ENCODE data around the gene WWTR1.

The WWTR1 gene

DNA sequence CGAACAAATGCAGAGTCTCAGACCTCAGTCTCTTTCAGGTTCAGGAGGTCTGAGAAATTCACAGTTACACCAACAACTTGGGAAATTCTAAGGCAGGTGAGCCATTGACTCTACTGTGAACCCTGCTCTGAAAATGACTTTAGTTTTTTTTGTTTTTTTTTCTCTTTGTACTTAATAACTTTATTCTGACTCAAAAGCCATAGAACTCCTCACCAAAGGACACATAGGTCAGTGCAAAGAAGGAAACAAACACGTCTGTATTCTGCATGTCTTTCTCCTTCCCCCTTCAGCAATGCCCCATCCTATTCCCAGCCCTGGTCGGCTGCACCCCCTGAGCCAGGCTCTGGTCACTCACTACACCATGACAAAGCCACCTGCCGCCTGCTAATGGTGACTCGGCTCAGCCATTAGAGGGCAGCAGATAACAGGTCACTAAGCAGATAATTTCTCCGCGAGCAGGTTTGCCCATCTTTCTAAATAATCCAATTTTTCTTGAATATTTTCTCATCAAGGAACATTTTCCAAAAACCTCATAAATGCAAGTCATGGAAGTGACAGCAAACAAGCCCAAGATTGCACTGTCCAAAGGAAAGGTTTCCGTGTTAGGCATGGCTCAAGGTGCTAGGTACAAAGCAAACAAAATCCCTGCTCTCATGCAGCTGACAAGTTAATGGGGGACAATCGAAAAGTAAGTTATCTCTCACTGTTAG lies 145.6 kb downstream of the WWTR1 start:
- no peak overlapping the region for H3K4me3 ChIP-seq (replicated peaks; ENCODE audit: insufficient read depth, low read length)
- DNase-seq (ENCODE audit: low read depth in 1 of 2, low spot score in 1 of 2), result peak in 1 of 2 experiments; percentile 45
- TF ChIP-seq POLR2AphosphoS5 (IDR thresholded peaks at IDR 0.05; ENCODE audit: low read depth) (no peak), CTCF (IDR thresholded peaks at IDR 0.05; ENCODE audit: insufficient read depth, low read length) (no peak), REST (IDR thresholded peaks at IDR 0.05; ENCODE audit: insufficient replicate concordance, low read depth) (no peak), SPI1 (IDR thresholded peaks at IDR 0.05; ENCODE audit: borderline replicate concordance, low read depth) (no peak), GABPA (IDR thresholded peaks at IDR 0.05; ENCODE audit: low read depth) (no peak)

DNA sequence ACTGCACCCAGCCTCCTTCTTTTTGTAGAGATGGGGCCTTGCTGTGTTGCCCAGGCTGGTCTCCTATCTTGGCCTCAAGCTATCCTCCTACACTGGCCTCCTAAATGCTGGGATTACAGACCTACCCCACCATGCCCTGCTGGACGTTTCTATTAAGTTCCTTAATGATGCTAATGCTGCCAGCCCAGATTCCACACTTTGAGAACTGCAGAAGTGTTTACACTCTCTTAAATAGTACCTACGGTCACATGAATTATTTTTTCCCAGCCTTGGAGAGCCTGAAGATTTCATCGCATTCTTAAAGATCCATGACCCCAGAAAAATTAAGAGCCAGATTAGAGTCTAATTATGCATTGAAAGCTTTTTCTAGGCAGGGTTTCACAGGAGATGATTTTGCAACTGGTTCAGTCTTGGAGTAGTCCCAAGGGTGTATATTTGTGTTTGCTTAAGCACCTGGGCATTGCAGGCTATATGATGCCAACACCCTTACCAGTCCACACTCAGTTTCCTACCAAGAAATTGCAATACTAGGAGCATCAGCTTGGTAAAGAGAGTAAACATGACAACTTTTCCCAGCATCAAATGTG lies 146.7 kb downstream of the WWTR1 start:
- TF ChIP-seq POLR2AphosphoS5 (IDR thresholded peaks at IDR 0.05; ENCODE audit: low read depth), result no peak
- TF ChIP-seq CTCF (IDR thresholded peaks at IDR 0.05; ENCODE audit: insufficient read depth, low read length), result no peak
- no peak for TF ChIP-seq GABPA (IDR thresholded peaks at IDR 0.05; ENCODE audit: low read depth)
- TF ChIP-seq REST (IDR thresholded peaks at IDR 0.05; ENCODE audit: insufficient replicate concordance, low read depth), result no peak
- TF ChIP-seq SPI1 (IDR thresholded peaks at IDR 0.05; ENCODE audit: borderline replicate concordance, low read depth), result no peak
- DNase-seq (ENCODE audit: low read depth in 1 of 2, low spot score in 1 of 2), result no peak
- Histone ChIP-seq H3K4me3 (replicated peaks; ENCODE audit: insufficient read depth, low read length) (no peak overlapping the region), H3K27me3 (ENCODE audit: insufficient read depth, poor library complexity, severe bottlenecking) (no peaks in the 10 kb centered on the region), H3K27ac (replicated peaks) (no peak overlapping the region)

More for the DNA sequence above, 145.6 kb downstream of the WWTR1 start:
- Histone ChIP-seq H3K27ac (replicated peaks) (no peak overlapping the region), H3K27me3 (ENCODE audit: insufficient read depth, poor library complexity, severe bottlenecking) (no peaks in the 10 kb centered on the region)

DNA sequence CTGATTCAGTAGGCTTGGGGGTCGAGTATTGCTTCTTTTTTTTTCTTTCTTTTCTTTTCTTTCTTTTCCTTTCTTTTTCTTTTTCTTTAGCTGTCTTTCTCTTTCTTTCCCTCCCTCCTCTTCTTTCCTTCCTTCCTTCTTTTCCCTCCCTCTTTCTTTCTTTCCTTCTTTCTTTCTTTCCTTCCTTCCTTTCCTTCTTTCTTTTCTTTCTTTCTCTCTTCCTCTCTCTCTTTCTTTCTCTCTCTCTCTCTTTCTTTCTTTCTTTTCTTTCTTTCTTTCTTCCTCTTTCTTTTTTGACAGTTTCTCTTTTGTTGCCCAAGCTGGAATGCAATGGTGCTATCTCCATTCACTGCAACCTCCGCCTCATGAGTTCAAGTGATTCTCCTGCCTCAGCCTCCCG lies 147.3 kb downstream of the WWTR1 start:
- Histone ChIP-seq H3K27me3 (ENCODE audit: insufficient read depth, poor library complexity, severe bottlenecking) (no peaks in the 10 kb centered on the region), H3K27ac (replicated peaks) (no peak overlapping the region), H3K4me3 (replicated peaks; ENCODE audit: insufficient read depth, low read length) (no peak overlapping the region)
- TF ChIP-seq GABPA (IDR thresholded peaks at IDR 0.05; ENCODE audit: low read depth) (no peak), POLR2AphosphoS5 (IDR thresholded peaks at IDR 0.05; ENCODE audit: low read depth) (no peak), SPI1 (IDR thresholded peaks at IDR 0.05; ENCODE audit: borderline replicate concordance, low read depth) (no peak)
- no peak for DNase-seq (ENCODE audit: low read depth in 1 of 2, low spot score in 1 of 2)

DNA sequence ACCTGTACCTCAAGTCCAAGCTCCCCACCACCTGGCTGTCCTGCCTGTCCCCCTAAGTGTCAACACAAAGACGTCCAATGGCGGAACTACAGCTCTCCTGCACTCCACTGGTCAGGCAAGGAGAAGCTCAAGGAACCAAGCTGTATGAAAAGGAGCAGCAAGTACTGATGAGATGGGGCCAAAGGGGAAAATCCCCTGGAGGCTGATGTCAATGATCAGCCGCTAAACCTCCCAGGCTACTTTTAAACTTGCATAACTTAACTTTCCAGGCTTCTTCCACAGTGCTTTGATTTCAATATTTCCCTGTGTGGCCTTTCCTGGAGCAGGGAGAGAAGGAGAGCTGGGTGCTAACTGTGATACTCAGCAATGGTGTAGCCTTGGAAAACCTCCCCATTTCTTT lies 148.3 kb downstream of the WWTR1 start:
- TF ChIP-seq POLR2AphosphoS5 (IDR thresholded peaks at IDR 0.05; ENCODE audit: low read depth) (no peak), GABPA (IDR thresholded peaks at IDR 0.05; ENCODE audit: low read depth) (no peak)
- DNase-seq (ENCODE audit: low read depth in 1 of 2, low spot score in 1 of 2), result no peak
- H3K27ac ChIP-seq (replicated peaks), result no peak overlapping the region
- H3K4me3 ChIP-seq (replicated peaks; ENCODE audit: insufficient read depth, low read length), result no peak overlapping the region
- no peaks in the 10 kb centered on the region for H3K27me3 ChIP-seq (ENCODE audit: insufficient read depth, poor library complexity, severe bottlenecking)

Measured in HL-60 (cell line).